Measurements from ENCODE around the gene FMN2.
"Not testable (repeated sequence)": the region's sequence is repeated elsewhere in the genome, so short reads cannot be mapped to it uniquely, and the experiment has no call there.

- not testable (repeated sequence) for TF ChIP-seq EZH2phosphoT487 (IDR thresholded peaks at IDR 0.05; ENCODE audit: low read depth); CTCF (IDR thresholded peaks at IDR 0.05; ENCODE audit: low read depth, low read length)
Measured at GRCh38 chr1:240328382-240328781, 236.7 kb downstream of the FMN2 start.
